A673 (cell line): ENCODE data around the gene CIDEC.

ENCODE experiments used
- EZH2 ChIP-seq: fragments of 200-600 bp; sonication (generic); IDR thresholded peaks from 2 replicates; pipeline ENCODE4 v1.6.1; 2017; ENCODE audit warnings: borderline replicate concordance, low read depth, mild to moderate bottlenecking, mixed read lengths, antibody characterized with exemption, low read length; ENCODE audit not compliant: poor library complexity, severe bottlenecking
- TF ChIP-seq, protein P1 (sequence below): fragments of 300-800, 200-600 bp; sonication (generic); conservative IDR thresholded peaks from 2 replicates; pipeline ENCODE4 v1.5.1; 2017; ENCODE audit warnings: low read depth, mild to moderate bottlenecking, antibody characterized with exemption, low read length, moderate library complexity, mixed read lengths

DNA sequence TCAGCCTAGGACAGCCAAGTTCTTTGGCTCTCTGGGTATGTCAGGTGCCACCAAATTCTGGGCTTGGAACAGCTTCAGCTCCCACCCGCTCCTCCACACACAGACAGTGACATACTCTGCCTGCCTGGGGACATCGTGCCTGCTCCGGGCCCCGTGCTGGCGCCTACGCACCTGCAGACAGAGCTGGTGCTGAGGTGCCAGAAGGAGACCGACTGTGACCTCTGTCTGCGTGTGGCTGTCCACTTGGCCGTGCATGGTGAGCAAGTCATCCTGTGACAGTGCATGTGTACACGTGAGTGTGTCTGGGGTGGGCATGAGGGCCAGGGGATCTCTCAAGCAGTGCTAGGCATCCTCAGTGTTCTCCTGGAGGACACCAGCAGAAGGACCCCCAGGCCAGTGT, 37.8 kb upstream of the CIDEC start:
- TF ChIP-seq, protein P1, sequence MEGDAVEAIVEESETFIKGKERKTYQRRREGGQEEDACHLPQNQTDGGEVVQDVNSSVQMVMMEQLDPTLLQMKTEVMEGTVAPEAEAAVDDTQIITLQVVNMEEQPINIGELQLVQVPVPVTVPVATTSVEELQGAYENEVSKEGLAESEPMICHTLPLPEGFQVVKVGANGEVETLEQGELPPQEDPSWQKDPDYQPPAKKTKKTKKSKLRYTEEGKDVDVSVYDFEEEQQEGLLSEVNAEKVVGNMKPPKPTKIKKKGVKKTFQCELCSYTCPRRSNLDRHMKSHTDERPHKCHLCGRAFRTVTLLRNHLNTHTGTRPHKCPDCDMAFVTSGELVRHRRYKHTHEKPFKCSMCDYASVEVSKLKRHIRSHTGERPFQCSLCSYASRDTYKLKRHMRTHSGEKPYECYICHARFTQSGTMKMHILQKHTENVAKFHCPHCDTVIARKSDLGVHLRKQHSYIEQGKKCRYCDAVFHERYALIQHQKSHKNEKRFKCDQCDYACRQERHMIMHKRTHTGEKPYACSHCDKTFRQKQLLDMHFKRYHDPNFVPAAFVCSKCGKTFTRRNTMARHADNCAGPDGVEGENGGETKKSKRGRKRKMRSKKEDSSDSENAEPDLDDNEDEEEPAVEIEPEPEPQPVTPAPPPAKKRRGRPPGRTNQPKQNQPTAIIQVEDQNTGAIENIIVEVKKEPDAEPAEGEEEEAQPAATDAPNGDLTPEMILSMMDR, result no peak
- no peak for TF ChIP-seq EZH2
